H9 (cell line): Measurements from ENCODE around the gene BCAR3. TPM values are rescaled to one million over a fixed set of nuclear protein-coding genes. Genes with fewer than 3 reads are reported as not detected.

Source experiments
- DNase-seq: peaks from one replicate; pipeline ENCODE4 v3.0.0-alpha.2; 2017
- H2AFZ ChIP-seq: one replicate; pipeline ENCODE4 v1.6.1; 2013; ENCODE audit warnings: mild to moderate bottlenecking, low read length, control low read depth, moderate library complexity
- H2AK5ac ChIP-seq: 2 replicates; pipeline ENCODE4 v1.6.1; 2013; ENCODE audit warnings: low read length, control low read depth, mixed read lengths; ENCODE audit not compliant: insufficient read length
- H2BK120ac ChIP-seq: one replicate; pipeline ENCODE4 v1.6.1; 2013; ENCODE audit warnings: low read depth, mild to moderate bottlenecking, low read length, control low read depth, inconsistent platforms; ENCODE audit not compliant: poor library complexity, severe bottlenecking
- H2BK12ac ChIP-seq: 2 replicates; pipeline ENCODE4 v1.6.1; 2013; ENCODE audit warnings: low read length, control low read depth, mixed read lengths, low read depth; ENCODE audit not compliant: insufficient read length
- H2BK15ac ChIP-seq: 2 replicates; pipeline ENCODE4 v1.6.1; 2013; ENCODE audit warnings: low read depth, low read length, control low read depth
- H2BK20ac ChIP-seq: one replicate; pipeline ENCODE4 v1.6.1; 2013; ENCODE audit warnings: low read depth, mild to moderate bottlenecking, low read length, control low read depth, inconsistent platforms; ENCODE audit not compliant: poor library complexity, severe bottlenecking
- H2BK5ac ChIP-seq: 2 replicates; pipeline ENCODE4 v1.6.1; 2013; ENCODE audit warnings: low read length, control low read depth, mixed read lengths; ENCODE audit not compliant: insufficient read length
- H3K14ac ChIP-seq: 2 replicates; pipeline ENCODE4 v1.6.1; 2013; ENCODE audit warnings: low read length, control low read depth; ENCODE audit not compliant: insufficient read depth
- H3K18ac ChIP-seq: 2 replicates; pipeline ENCODE4 v1.6.1; 2013; ENCODE audit warnings: low read depth, mild to moderate bottlenecking, mixed read lengths, low read length, control low read depth; ENCODE audit not compliant: insufficient read length
- H3K23ac ChIP-seq: 2 replicates; pipeline ENCODE4 v1.6.1; 2013; ENCODE audit warnings: low read length, control low read depth, mixed read lengths, low read depth; ENCODE audit not compliant: insufficient read length
- H3K23me2 ChIP-seq: 2 replicates; pipeline ENCODE4 v1.6.1; 2013; ENCODE audit warnings: low read depth, mild to moderate bottlenecking, mixed read lengths, low read length, control low read depth; ENCODE audit not compliant: insufficient read length, poor library complexity, severe bottlenecking
- H3K27ac ChIP-seq: 2 replicates; pipeline ENCODE4 v1.5.1; 2013; ENCODE audit warnings: low read length, control low read depth, mixed read lengths, low read depth; ENCODE audit not compliant: insufficient read length
- H3K27me3 ChIP-seq: 2 replicates; pipeline ENCODE4 v1.6.1; 2013; ENCODE audit warnings: low read length, control low read depth, inconsistent platforms; ENCODE audit not compliant: insufficient read depth
- H3K4ac ChIP-seq: 2 replicates; pipeline ENCODE4 v1.6.1; 2013; ENCODE audit warnings: low read depth, mild to moderate bottlenecking, control low read depth, inconsistent platforms, low read length, moderate library complexity
- H3K4me1 ChIP-seq: 2 replicates; pipeline ENCODE4 v1.6.1; 2013; ENCODE audit warnings: low read length, control low read depth, inconsistent platforms; ENCODE audit not compliant: insufficient read depth
- H3K4me2 ChIP-seq: 2 replicates; pipeline ENCODE4 v1.6.1; 2013; ENCODE audit warnings: low read length, control low read depth, mixed read lengths; ENCODE audit not compliant: insufficient read length, insufficient read depth
- H3K56ac ChIP-seq: 2 replicates; pipeline ENCODE4 v1.6.1; 2013; ENCODE audit warnings: low read depth, mild to moderate bottlenecking, mixed read lengths, low read length, control low read depth; ENCODE audit not compliant: insufficient read length
- H3K79me1 ChIP-seq: 2 replicates; pipeline ENCODE4 v1.6.1; 2013; ENCODE audit warnings: low read depth, mild to moderate bottlenecking, moderate library complexity, low read length, control low read depth, inconsistent platforms; ENCODE audit not compliant: insufficient read depth, poor library complexity, severe bottlenecking
- H3K79me2 ChIP-seq: 2 replicates; pipeline ENCODE4 v1.6.1; 2013; ENCODE audit warnings: low read length, control low read depth, inconsistent platforms; ENCODE audit not compliant: insufficient read depth
- H3K9ac ChIP-seq: 2 replicates; pipeline ENCODE4 v1.6.1; 2013; ENCODE audit warnings: low read length, control low read depth, mixed read lengths; ENCODE audit not compliant: insufficient read length; ENCODE audit errors: extremely low read depth
- H3K9me3 ChIP-seq: one replicate; pipeline ENCODE4 v1.6.1; 2013; ENCODE audit warnings: low read depth, low read length, inconsistent platforms; ENCODE audit not compliant: control insufficient read depth
- H3T11ph ChIP-seq: one replicate; pipeline ENCODE4 v1.6.1; 2013; ENCODE audit warnings: mild to moderate bottlenecking, low read length, control low read depth, inconsistent platforms
- H4K20me1 ChIP-seq: one replicate; pipeline ENCODE4 v1.6.1; 2013; ENCODE audit not compliant: control insufficient read depth, insufficient read length, insufficient read depth
- H4K5ac ChIP-seq: 2 replicates; pipeline ENCODE4 v1.6.1; 2013; ENCODE audit warnings: low read depth, mild to moderate bottlenecking, mixed read lengths, low read length, control low read depth; ENCODE audit not compliant: insufficient read length
- H4K8ac ChIP-seq: replicated peaks from 2 replicates; pipeline ENCODE4 v1.6.1; 2013; ENCODE audit warnings: low read length, control low read depth, mixed read lengths, low read depth; ENCODE audit not compliant: insufficient read length
- H4K91ac ChIP-seq: 2 replicates; pipeline ENCODE4 v1.6.1; 2013; ENCODE audit warnings: low read depth, mild to moderate bottlenecking, moderate library complexity, mixed read lengths, low read length, control low read depth; ENCODE audit not compliant: insufficient read length
- H3K27ac Mint-ChIP-seq, 3 experiments: 2 replicates in 2 of 3; 3 replicates in 1 of 3; pipeline ENCODE4 v1.8.0; 2020 to 2021; ENCODE audit warnings: mixed read lengths in 3 of 3, mild to moderate bottlenecking in 1 of 3, moderate library complexity in 1 of 3
- H3K27me3 Mint-ChIP-seq: 2 replicates; pipeline ENCODE4 v1.8.0; 2021; ENCODE audit warnings: low read depth, mild to moderate bottlenecking, moderate library complexity, mixed read lengths
- H3K36me3 Mint-ChIP-seq, 3 experiments: 2 replicates in 2 of 3; 3 replicates in 1 of 3; pipeline ENCODE4 v1.8.0; 2020 to 2021; ENCODE audit warnings: low read depth in 3 of 3, mixed read lengths in 3 of 3; ENCODE audit not compliant: insufficient read depth in 1 of 3
- H3K4me1 Mint-ChIP-seq, 2 experiments: 2 replicates each; pipeline ENCODE4 v1.8.0; 2020; ENCODE audit warnings: mixed read lengths in 2 of 2
- H3K4me3 Mint-ChIP-seq, 2 experiments: 2 replicates in 1 of 2; 3 replicates in 1 of 2; pipeline ENCODE4 v1.8.0; 2020 to 2021; ENCODE audit warnings: mild to moderate bottlenecking in 2 of 2, mixed read lengths in 2 of 2, moderate library complexity in 1 of 2
- H3K9me3 Mint-ChIP-seq, 2 experiments: 2 replicates in 1 of 2; 3 replicates in 1 of 2; pipeline ENCODE4 v1.8.0; 2020; ENCODE audit warnings: mild to moderate bottlenecking in 2 of 2, mixed read lengths in 2 of 2, moderate library complexity in 1 of 2
- CTCF ChIP-seq: fragments of 200-600 bp; sonication (generic); conservative IDR thresholded peaks from 3 replicates; pipeline ENCODE4 v1.8.0; 2021; ENCODE audit warnings: antibody characterized with exemption, mild to moderate bottlenecking
- WGBS: extraction: QIAGEN DNeasy Blood & Tissue Kit; methylation state at CpG from one replicate; pipeline ENCODE4 v1.1.7; 2013; ENCODE audit warnings: missing lambda C conversion rate, low lambda C conversion rate, mixed read lengths; ENCODE audit not compliant: insufficient read length; ENCODE audit errors: extremely low coverage; 5-methylcytosine and 5-hydroxymethylcytosine counted together
- total RNA-seq: library from RNA; stranded (reverse); gene quantifications from 2 replicates; pipeline ENCODE4 v1.2.1, GENCODE V29; 2021

BCAR3 gene
- total RNA-seq, 1 experiment from 2014 or later = 4.9 TPM

GRCh38 chr1:93595266-93595665, 86.4 kb downstream of the BCAR3 start:
- H3K14ac ChIP-seq = no peak overlapping the region
- H2BK20ac ChIP-seq = no peak overlapping the region
- no peak overlapping the region for H2AFZ ChIP-seq
- WGBS = no CpG with 5 or more reads among the region's 2 CpGs
- H3K27ac Mint-ChIP-seq = peak overlapping the region in 1 of 3 experiments; percentile 76; a peak in 2 of 7 replicates
- no peak overlapping the region for H3K27ac ChIP-seq
- H2BK5ac ChIP-seq = no peak overlapping the region
- H3K56ac ChIP-seq = no peak overlapping the region
- no peak overlapping the region for H3K9ac ChIP-seq
- no peak overlapping the region for H2AK5ac ChIP-seq
- no peak overlapping the region for H4K5ac ChIP-seq
- no peak overlapping the region; a peak in 1 of 5 replicates for H3K4me3 Mint-ChIP-seq
- peaks cover 44 to 56% of the 10 kb centered on the region in 2 experiments for H3K4me1 Mint-ChIP-seq
- peaks cover 0 to 7% (median 3%) of the 10 kb centered on the region in 3 experiments; a peak in 5 of 7 replicates for H3K36me3 Mint-ChIP-seq
- H2BK15ac ChIP-seq = no peak overlapping the region
- TF ChIP-seq CTCF = no peak
- DNase-seq = no peak
- no peak overlapping the region for H3T11ph ChIP-seq
- H2BK120ac ChIP-seq = no peak overlapping the region
- peaks cover 17% of the 10 kb centered on the region for H3K4me1 ChIP-seq
- no peaks in the 10 kb centered on the region for H3K79me1 ChIP-seq
- no peaks in the 10 kb centered on the region for H3K9me3 Mint-ChIP-seq
- no peak overlapping the region for H3K18ac ChIP-seq
- no peaks in the 10 kb centered on the region for H3K27me3 Mint-ChIP-seq
- H2BK12ac ChIP-seq = no peak overlapping the region
- no peak overlapping the region for H4K8ac ChIP-seq
- no peak overlapping the region for H4K91ac ChIP-seq
- H3K9me3 ChIP-seq = no peaks in the 10 kb centered on the region
- no peaks in the 10 kb centered on the region for H3K79me2 ChIP-seq
- no peak overlapping the region for H3K4me2 ChIP-seq
- H3K23me2 ChIP-seq = no peaks in the 10 kb centered on the region
- no peak overlapping the region for H3K4ac ChIP-seq
- H3K27me3 ChIP-seq = no peaks in the 10 kb centered on the region
- no peak overlapping the region for H3K23ac ChIP-seq
- no peaks in the 10 kb centered on the region for H4K20me1 ChIP-seq
